ENCODE results near the gene BSCL2. TPM values are rescaled to one million over a fixed set of nuclear protein-coding genes. Genes with fewer than 3 reads are reported as not detected.

The BSCL2 gene
- total and polyA plus RNA-seq, 2 of the 13 experiments (the other 11 are each of a cell fraction or from before 2014, with no cell fraction given) = 19.5 to 21.1 TPM

GRCh38 chr11:62671608-62672389, 35.4 kb downstream of the BSCL2 start, which contains the start of the genes LBHD1 and UQCC3 (continued):
- no peak for TF ChIP-seq SRSF4 (IDR thresholded peaks at IDR 0.05; ENCODE audit: low read depth, low read length, poor library complexity, severe bottlenecking)
- TF ChIP-seq ZNF777 (CRISPR knock-in tag; IDR thresholded peaks at IDR 0.05) = peak; percentile 84
- no peak for TF ChIP-seq ZNF414 (CRISPR knock-in tag; IDR thresholded peaks at IDR 0.05)
- TF ChIP-seq ZNF142 (CRISPR knock-in tag; IDR thresholded peaks at IDR 0.05) = no peak
- TF ChIP-seq ZNF607 (CRISPR knock-in tag; IDR thresholded peaks at IDR 0.05; ENCODE audit: borderline replicate concordance) = no peak; the same call in 1 of the 2 replicates
- no peak for TF ChIP-seq ZNF562 (CRISPR knock-in tag; IDR thresholded peaks at IDR 0.05; ENCODE audit: borderline replicate concordance)
- TF ChIP-seq ZNF615 (CRISPR knock-in tag; IDR thresholded peaks at IDR 0.05; ENCODE audit: borderline replicate concordance) = no peak
- peak; percentile 76 for TF ChIP-seq ZNF292 (CRISPR knock-in tag; IDR thresholded peaks at IDR 0.05; ENCODE audit: borderline replicate concordance, low read depth)
- no peak for TF ChIP-seq ZNF383 (CRISPR knock-in tag; IDR thresholded peaks at IDR 0.05; ENCODE audit: borderline replicate concordance)
- no peak for TF ChIP-seq HMG20A (CRISPR knock-in tag; IDR thresholded peaks at IDR 0.05; ENCODE audit: borderline replicate concordance)
- peak; percentile 50; the same call in 1 of the 2 replicates for TF ChIP-seq TARDBP (CRISPR knock-in tag; IDR thresholded peaks at IDR 0.05)
- TF ChIP-seq ZNF205 (CRISPR knock-in tag; IDR thresholded peaks at IDR 0.05) = no peak
- no peak for TF ChIP-seq KDM6A (CRISPR knock-in tag; IDR thresholded peaks at IDR 0.05; ENCODE audit: low read depth)
- peak; percentile 86 for TF ChIP-seq ZNF687 (CRISPR knock-in tag; IDR thresholded peaks at IDR 0.05)
- TF ChIP-seq CREB1 (IDR thresholded peaks at IDR 0.05) = no peak
- no peak; the same call in 1 of the 2 replicates for TF ChIP-seq CREB1 (CRISPR knock-in tag; IDR thresholded peaks at IDR 0.05)
- no peak for TF ChIP-seq MTF1 (CRISPR knock-in tag; IDR thresholded peaks at IDR 0.05)
- no peak for TF ChIP-seq KDM1A (CRISPR knock-in tag; IDR thresholded peaks at IDR 0.05)
- no peak; the same call in none of the 2 replicates for TF ChIP-seq MXD3 (CRISPR knock-in tag; IDR thresholded peaks at IDR 0.05)

Measured in HepG2 (cell line).